KG1 (cell line): Measurements from ENCODE around the gene ELANE.
"Not testable (repeated sequence)": the region's sequence is repeated elsewhere in the genome, so short reads cannot be mapped to it uniquely, and the experiment has no call there.

Source experiments
- DNase-seq: peaks from one replicate; lab custom pipeline; 2025; lab: John Stamatoyannopoulos, UW

Gene ELANE

DNA sequence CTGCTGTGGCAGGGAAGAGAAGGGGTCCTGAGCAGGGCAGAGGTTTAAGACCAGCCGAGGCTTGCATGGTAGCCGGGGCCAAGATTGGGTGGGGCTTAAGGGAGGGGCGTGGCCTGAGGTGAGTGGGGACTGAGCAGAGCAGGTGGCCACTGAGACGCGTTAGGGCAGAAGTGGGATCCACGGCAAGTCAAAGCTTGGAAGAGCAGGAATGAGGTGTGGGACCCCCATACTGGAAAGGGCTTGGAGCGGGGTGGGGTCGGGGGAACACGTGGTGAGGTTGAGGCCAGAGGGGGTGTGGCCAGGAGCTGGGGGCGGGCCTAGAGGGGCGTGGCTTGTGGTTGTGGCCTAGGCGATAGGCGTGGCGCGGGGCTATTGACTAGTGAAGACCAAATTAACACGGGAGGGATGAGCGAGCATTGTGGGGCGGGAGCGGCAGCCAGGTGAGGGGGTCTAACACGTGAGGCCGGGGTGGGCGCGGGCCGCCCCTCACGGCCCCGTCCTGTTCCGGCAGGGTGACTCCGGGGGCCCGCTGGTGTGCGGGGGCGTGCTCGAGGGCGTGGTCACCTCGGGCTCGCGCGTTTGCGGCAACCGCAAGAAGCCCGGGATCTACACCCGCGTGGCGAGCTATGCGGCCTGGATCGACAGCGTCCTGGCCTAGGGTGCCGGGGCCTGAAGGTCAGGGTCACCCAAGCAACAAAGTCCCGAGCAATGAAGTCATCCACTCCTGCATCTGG is 10.6 kb downstream of the ELANE start:
- no peak for DNase-seq

DNA sequence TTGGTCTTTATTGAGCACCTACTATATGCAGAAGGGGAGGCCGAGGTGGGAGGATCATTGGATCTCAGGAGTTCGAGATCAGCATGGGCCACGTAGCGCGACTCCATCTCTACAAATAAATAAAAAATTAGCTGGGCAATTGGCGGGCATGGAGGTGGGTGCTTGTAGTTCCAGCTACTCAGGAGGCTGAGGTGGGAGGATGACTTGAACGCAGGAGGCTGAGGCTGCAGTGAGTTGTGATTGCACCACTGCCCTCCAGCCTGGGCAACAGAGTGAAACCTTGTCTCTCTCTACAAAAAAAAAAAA is 11.2 kb downstream of the ELANE start:
- DNase-seq, result no peak

DNA sequence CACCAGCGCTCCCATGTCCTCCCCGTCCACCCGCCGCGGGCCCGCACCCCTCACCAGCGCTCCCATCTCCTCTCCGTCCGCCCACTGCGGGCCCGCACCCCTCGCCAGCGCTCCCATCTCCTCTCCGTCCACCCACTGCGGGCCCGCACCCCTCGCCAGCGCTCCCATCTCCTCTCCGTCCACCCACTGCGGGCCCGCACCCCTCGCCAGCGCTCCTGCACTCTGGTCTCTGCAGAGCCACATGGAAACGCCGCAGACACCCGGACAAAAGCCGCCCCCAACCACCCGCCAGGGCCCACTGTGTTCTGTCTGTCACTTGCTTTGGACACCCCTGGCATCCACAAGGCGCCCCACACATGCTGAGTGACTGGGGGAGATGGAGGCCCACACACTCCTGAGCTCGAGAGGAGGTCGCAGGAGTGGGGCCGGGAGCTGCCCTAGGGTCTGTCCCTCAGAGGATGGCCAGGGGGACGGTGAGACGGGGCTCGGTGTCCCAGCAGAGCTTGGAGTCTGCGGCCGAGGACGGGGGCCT is 14.7 kb downstream of the ELANE start:
- DNase-seq, result no peak

DNA sequence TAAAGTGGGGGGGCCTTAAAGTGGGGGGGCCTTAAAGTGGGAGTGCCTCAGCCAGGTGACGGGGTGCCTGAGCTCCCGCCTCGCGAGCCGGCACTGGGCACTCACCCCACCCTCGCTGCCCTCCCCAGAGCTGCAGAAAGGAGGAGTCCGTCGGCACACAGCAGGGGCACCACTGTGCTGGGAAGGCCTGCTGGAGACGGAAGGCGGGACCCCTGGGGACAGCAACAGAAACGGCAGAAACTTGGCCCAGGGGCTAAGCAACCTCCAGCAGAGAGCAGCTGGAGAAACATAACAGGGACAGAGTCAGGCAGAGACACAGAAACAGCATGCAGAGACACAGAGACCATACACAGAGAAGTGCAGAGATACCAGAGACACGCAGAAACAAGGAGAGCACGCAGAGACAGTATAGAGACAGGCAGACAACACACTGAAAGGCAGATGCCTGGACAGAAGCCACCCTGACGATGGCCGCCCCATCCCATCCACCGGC is 15.2 kb downstream of the ELANE start:
- DNase-seq, result no peak

DNA sequence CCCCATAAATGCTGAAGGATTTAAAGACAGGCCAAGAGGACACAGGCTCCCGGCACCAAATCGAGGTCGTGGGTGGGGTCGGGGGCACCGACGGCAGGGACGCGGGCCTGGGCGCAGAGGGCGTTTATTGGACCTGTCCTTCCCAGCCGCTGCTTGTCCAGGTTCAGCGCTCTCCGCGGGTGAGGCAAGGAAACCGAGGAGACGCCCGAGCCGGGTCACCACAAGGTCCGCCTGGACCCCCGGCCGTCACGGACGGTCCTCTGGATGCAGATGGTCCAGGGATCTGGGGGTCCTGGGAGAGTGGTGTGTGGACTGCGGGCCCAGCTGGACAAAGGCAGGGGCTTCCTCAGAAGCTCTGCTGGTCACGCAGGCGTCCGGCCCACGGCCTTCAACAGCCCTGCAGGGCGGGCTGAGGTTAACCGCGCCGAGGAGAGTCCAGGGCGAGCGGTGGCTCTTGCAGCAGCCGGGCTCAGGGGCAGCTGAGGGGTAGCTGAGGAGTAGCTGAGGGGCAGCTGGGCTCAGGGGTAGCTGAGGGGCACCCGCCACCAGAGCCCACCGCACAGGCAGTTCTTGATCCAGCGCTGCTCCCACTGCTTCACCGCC is 15.9 kb downstream of the ELANE start:
- DNase-seq, result no peak

DNA sequence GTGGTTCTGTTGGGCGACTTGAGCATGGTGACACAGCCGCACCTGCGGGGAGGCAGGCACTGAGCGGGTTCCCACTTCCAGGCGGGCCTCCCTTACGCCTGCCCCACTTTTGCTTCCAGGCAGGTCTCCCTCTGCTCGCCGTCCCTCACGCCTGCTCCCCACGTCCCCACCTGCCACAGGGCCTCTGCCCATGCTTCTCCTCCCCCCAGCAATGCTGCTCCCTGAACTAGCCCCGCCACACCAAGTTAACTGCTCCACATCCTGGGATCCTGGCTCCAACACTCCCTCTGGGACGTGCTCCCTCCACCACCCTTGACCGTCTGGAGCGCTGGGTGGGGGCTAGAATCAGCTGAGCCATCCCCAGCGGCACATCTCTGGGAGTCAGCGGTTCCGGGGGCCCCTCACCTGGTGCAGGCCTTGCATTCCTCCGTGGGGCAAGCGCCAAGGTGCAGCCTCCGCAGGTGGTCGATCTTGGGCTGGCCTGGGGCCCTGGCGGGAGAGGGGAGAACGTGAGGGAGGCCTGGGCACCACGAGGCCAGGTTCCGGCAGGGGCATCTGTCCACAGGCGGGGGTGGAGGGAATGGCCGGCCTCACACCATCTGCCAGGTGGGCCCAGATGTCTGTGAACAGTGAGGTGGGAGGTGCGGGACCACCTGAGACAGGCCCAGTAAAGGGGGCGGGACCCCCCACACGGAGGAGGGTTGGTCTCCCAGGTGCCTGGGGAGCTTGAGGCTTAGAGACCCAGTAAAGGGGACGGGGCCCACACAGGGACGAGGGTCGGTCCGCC is 16.5 kb downstream of the ELANE start:
- DNase-seq, result no peak

DNA sequence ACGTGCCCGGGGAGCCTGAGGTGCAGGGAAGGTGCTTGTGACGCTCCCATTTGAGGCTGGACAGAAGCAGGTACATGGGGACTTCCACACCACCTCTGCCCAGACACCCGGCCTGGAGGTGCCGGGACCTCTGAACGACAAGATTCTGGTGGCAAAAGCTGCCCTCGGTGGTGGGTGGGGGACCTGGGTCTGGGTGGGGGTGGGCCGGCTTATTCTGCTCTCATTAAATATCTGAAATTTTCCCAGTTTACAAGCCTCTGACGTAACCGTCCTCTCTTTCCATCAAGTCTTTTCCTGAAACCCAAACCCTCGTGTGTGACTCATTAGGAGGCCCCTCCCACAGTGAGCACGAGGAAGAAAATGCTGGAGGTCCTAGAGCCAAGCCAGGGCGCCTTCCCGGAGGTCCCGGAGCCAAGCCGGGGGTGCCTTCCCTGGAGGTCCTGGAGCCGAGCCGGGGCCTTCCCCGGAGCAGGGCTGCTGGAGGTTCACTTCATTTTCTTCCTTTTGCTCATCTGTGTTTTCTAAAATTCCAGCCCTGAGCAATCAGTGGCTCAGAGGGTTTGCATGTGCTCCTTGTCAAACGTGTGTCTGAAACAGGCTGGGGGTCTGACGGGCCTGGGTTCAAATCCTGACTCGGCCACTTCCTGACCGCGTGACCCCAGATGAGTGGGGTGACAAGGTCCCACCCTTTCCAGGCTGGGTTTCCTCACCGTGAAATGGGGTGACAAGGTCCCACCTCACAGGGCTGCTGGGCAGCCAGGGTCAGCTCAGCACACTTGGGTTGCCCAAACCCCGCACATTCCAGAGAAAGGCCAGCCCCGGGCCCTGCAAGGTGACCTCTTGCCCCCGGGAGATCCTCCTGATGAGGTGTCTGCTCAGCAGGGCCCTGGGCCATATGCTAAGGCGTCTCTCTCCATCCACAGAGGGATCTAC is 17.4 kb downstream of the ELANE start:
- no peak for DNase-seq

DNA sequence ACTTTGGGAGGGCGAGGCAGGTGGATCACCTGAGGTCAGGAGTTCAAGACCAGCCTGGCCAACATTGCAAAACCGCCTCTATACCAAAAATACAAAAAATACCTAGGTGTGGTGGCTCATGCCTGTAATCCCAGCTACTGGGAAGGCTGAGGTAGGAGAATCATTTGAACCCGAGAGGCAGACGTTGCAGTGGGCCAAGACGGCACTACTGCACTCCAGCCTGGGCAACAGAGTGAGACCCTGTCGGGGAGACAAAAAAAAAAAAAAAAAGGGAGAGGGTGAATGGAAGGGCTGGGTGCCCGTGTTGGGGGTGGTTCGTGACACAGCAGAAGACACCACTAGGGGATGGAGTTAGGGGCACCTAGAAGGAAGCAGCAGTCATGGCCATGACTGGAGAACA is 18.2 kb downstream of the ELANE start:
- no peak for DNase-seq

DNA sequence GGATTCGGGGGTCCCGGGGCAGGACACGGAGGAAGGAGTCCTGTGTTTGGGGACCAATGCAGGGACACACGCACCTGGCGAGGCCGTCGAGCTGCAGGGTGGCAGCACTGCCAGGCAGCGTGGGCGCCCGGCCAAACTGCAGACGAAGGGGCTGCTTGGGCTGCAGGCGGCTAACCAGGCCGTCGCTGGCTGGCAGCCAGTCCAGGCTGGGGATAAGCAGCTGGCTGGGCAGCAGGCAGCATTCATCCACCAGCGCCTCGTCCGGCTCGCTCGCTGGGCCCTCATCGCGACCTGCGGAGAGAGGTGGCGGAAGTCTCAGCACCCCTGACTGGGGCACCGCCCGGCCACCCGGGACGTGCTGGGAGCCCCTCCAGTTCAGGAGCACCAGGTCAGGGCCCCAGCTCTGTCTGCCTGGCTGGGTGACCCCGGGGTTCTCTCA is 18.9 kb downstream of the ELANE start:
- no peak for DNase-seq

DNA sequence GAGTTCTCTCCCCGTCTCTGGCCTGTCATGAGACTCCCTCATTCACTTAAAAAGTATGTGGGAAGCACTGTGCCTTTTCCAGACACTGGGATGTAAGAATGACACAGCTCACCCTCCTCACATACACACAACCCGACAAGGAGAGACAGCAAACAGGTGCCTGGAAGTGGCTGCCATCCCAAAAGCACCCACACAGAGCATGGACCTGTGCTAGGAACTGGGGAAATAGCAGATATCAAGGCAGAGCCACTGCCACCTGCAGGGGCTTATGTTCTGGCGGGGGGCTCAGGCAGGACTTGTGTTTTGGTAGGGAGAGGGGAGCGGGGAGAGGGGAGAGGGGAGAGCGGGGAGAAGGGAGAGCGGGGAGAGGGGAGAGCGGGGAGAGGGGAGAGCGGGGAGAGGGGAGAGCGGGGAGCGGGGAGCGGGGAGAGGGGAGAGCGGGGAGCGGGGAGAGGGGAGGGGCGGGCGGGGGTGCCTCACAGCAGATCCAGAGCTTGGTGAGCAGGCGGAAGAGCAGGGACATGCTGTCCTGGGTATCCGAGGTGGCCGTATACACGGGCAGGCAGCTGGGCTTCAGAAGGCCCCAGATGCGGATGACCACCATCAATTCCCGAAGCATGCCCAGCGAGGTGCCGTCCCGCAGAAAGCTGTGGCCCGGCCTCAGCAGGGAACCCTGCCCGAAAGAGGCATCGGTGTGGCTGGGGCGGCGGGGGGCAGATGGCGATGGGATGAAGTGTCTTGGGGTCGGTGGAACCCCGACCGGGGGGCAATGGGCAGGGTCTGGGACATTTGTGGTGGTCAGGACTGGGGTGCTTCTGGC is 19.6 kb downstream of the ELANE start:
- no peak for DNase-seq

DNA sequence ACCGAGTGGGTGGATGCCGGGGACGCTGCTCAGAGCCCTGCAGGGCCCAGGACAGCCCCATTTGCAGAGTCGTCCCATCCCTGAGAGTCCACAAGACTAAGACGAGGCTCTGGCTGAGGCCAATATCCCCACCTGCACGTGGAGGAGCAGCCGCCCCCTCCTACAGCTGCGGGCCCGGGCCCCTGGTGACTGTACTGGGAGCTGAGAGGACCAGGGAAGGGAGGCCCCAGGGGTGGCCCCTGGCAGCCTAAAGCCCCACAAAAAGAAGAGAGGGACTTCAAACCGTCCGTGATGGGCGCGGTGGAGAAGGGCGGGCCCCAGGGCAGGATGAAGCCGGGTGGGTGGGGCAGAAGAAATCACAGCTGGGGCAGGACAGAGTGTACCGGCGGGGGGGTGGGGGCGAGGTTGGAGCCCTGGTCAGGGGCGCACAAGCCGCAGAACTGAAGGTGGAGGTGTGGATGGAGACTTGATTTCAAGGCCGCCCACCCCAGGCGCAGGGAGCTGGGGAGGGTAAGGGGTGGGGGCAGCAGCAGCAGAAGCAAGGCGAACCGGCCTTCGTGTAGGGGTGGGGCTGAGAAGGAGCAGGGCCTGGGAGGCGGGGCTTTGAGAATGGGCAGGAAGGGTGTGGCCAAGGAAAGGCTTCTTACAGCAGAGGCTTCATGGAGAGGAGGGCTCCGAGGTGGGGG is 20.3 kb downstream of the ELANE start:
- no peak for DNase-seq

DNA sequence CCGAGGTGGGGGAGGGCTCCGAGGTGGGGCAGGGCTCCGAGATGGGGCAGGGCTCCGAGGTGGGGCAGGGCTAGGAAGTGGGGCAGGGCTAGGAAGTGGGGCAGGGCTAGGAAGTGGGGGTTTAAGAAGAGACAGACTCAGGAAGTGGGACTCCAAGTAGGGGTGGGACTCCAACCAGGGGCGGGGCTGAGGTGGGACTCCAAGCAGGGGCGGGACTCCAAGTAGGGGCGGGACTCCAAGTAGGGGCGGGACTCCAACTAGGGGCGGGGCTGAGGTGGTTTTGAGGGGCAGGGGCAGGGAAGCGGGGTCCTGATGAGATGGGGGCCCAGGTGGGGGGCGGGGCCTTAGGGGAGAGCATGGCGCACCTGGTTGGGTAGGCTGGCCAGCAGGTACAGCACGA is 21.0 kb downstream of the ELANE start:
- no peak for DNase-seq

DNA sequence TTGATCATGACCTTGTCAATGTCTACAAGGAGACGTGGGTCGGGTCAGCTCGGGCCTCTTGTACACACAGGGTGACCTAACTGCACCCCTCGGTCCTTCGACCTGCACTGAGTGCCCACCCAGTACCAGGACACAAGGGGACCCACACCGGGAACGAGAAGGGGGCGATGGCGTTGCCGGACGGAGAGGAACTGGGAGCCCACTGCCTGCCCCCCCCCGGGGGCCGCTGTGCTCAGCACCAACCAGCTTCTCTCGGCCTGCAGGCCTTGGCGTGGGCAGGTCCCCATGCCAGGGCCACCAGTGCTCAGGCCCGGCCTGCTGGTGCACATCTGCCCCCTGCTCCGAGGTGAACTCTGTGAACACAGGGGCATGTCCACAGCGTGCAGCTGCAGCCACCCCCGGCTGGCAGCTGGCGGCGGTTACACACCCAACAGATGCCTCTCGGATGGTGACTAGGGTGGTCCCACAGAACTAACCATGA is 21.5 kb downstream of the ELANE start:
- no peak for DNase-seq

DNA sequence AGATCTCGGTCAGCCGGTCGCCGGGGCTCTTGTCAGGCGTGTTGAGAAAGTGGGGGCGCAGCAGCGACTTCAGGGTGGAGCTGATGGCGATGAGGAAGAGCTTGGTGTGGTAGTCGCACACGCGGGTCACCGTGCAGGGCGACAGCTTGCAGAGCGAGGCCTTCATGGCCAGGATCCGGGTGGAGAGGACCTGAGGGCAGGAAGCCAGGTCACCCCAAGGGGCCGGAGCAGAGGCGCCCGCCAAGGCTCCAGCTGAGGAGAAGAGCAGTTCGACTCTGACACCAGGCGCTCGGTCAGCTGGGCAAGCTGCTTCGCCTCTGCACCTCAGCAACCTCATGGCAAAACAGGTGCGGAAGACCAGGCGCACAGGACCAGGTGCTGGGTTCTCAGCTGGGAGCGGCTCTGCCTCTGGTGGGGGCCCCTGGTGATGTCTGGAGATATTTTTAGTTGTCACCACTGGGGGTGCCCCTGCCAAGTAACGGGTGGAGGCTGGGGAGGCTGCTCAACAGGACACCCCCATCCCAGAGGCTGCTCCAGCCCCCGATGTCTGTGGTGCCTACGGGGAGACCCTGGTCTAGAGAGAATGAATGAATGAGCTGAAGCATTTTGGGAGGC is 23.3 kb downstream of the ELANE start:
- no peak for DNase-seq

DNA sequence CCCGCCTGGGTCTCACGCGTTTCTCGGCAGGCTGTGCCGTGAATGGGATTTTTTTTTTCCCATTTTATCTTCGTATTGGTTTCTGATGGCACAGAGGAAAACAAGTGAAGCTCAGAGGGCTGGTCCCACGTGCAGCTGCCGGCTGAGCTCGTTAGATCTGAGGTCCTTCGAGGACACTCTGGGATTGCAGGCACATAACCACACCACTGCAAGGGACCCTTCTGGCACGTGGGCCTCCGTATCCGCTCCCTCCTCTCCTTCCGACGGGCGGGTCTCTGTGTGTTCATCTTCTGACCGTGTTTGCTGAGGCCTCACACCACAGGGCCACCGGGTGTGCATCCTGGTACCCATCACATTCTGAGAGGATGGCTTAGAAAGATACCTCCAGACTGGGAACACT is 24.0 kb downstream of the ELANE start:
- no peak for DNase-seq

DNA sequence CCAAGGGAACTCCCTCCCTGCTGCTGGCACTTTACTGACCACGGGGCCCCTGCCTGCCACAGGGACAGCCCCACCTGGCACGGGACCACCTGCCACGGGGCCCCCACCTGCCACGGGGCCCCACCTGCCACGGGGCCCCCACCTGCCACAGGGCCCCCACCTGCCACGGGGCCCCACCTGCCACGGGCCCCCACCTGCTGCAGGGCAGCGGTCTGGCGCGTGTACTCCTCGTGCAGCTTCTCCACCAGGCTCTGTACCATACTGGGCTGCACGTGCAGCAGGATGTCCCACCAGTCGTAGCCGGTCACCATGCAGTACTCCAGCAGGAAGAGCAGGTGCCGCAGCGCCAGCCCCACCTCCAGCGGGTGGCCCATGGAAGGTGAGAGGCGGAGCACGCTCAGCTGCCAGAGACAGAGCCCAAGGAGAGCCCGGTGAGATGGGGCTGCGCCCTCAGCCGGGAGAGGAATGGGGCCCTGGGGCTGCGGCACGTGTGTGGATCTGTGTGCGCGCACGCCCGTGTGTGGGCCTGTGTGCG is 24.7 kb downstream of the ELANE start:
- DNase-seq, result no peak

DNA sequence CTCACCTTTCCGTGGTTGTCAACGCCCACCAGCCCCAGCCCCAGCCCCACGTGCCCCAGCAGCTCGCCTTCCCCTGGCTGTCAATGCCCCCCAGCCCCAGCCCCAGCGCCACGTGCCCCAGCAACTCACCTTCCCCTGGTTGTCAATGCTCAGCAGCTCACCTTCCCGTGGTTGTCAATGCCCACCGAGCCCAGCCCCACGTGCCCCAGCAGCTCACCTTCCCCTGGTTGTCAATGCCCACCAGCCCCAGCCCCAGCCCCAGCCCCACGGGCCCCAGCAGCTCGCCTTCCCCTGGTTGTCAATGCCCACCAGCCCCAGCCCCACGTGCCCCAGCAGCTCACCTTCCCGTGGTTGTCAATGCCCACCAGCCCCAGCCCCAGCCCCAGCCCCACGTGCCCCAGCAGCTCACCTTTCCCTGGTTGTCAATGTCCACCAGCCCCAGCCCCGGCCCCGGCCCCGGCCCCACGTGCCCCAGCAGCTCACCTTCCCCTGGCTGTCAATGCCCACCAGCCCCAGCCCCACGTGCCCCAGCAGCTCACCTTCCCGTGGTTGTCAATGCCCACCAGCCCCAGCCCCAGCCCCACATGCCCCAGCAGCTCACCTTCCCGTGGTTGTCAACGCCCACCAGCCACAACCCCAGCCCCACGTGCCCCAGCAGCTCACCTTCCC is 26.0 kb downstream of the ELANE start:
- DNase-seq, result not testable (repeated sequence)

DNA sequence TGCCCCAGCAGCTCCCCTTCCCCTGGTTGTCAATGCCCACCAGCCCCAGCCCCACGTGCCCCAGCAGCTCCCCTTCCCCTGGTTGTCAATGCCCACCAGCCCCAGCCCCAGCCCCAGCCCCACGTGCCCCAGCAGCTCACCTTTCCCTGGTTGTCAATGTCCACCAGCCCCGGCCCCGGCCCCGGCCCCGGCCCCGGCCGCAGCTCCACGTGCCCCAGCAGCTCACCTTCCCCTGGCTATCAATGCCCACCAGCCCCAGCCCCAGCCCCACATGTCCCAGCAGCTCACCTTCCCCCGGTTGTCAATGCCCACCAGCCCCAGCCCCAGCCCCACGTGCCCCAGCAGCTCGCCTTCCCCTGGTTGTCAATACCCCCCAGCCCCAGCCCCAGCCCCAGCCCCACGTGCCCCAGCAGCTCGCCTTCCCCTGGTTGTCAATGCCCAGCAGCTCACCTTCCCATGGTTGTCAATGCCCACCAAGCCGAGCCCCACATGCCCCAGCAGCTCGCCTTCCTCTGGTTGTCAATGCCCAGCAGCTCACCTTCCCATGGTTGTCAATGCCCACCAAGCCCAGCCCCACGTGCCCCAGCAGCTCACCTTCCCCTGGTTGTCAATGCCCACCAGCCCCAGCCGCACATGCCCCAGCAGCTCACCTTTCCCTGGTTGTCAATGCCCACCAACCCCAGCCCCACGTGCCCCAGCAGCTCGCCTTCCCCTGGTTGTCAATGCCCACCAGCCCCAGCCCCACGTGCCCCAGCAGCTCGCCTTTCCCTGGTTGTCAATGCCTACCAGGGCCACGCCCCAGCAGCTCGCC is 26.9 kb downstream of the ELANE start:
- DNase-seq, result not testable (repeated sequence)
